ENCODE measurements around the gene CST8.

GRCh38 chr20:23488996-23489395, 1.9 kb upstream of the CST8 start:
- TF ChIP-seq ZNF140 (tag by site-specific recombination; IDR thresholded peaks at IDR 0.05): no peak
- TF ChIP-seq ZNF776 (tag by site-specific recombination; IDR thresholded peaks at IDR 0.05; ENCODE audit: borderline replicate concordance): no peak
- TF ChIP-seq CTCF (tag by site-specific recombination; IDR thresholded peaks at IDR 0.05): no peak
- no peak for TF ChIP-seq ZNF629 (tag by site-specific recombination; IDR thresholded peaks at IDR 0.05)
- no peak for TF ChIP-seq ZNF274 (IDR thresholded peaks at IDR 0.05; ENCODE audit: low read length)
- no peak for TF ChIP-seq ZNF274 (tag by site-specific recombination; IDR thresholded peaks at IDR 0.05; ENCODE audit: borderline replicate concordance)
- TF ChIP-seq MEIS1 (CRISPR knock-in tag; IDR thresholded peaks at IDR 0.05; ENCODE audit: borderline replicate concordance): no peak
- TF ChIP-seq ZNF501 (tag by site-specific recombination; IDR thresholded peaks at IDR 0.05): no peak

All from HEK293 (cell line).